IPS-20b (cell line): Measurements from ENCODE around the gene MGAT5.

Source experiments
- H3K27ac ChIP-seq: one replicate; pipeline ENCODE4 v1.5.1; 2013; ENCODE audit warnings: low read length
- H3K27me3 ChIP-seq: 2 replicates; pipeline ENCODE4 v1.6.1; 2013; ENCODE audit warnings: mild to moderate bottlenecking, low read length, inconsistent platforms; ENCODE audit not compliant: insufficient read depth
- H3K36me3 ChIP-seq: 2 replicates; pipeline ENCODE4 v1.6.1; 2013; ENCODE audit warnings: low read depth, mild to moderate bottlenecking, inconsistent platforms, low read length, moderate library complexity; ENCODE audit not compliant: insufficient read depth
- H3K4me1 ChIP-seq: 2 replicates; pipeline ENCODE4 v1.6.1; 2013; ENCODE audit warnings: mild to moderate bottlenecking, control low read depth, inconsistent platforms, low read length, moderate library complexity; ENCODE audit not compliant: insufficient read depth
- H3K4me3 ChIP-seq: 2 replicates; pipeline ENCODE4 v1.5.1; 2013; ENCODE audit warnings: mild to moderate bottlenecking, low read length, inconsistent platforms
- H3K9ac ChIP-seq: 2 replicates; pipeline ENCODE4 v1.6.1; 2013; ENCODE audit warnings: low read depth, mild to moderate bottlenecking, inconsistent platforms, low read length, moderate library complexity
- H3K9me3 ChIP-seq: 2 replicates; pipeline ENCODE4 v1.6.1; 2013; ENCODE audit warnings: mild to moderate bottlenecking, low read depth, low read length, inconsistent platforms; ENCODE audit not compliant: insufficient read depth

The MGAT5 gene

DNA sequence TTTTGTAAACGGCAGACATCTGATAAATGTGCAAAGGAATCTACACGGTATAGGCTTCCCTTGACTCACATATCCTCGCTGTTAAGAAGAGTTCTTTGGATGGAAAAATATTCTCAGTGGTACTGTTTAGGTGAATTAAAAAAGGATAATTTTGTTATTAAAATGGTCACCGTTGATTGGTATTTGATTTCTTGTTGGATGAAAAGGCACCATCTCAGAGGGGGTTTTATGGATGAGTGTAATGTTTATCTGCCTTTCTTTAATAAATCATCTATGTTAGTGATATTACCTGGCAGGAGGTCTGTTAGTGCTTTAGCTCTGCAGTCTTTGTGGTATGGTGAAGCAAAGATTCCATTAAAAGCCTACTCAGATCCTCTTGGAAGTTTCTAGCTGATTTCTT, 92.3 kb downstream of the MGAT5 start:
- no peaks in the 10 kb centered on the region for H3K9me3 ChIP-seq
- H3K36me3 ChIP-seq, result peaks cover 17% of the 10 kb centered on the region; the same call in 1 of the 2 replicates
- H3K9ac ChIP-seq, result no peak overlapping the region
- H3K4me3 ChIP-seq, result no peak overlapping the region
- no peaks in the 10 kb centered on the region for H3K4me1 ChIP-seq
- H3K27ac ChIP-seq, result no peak overlapping the region
- no peaks in the 10 kb centered on the region for H3K27me3 ChIP-seq

DNA sequence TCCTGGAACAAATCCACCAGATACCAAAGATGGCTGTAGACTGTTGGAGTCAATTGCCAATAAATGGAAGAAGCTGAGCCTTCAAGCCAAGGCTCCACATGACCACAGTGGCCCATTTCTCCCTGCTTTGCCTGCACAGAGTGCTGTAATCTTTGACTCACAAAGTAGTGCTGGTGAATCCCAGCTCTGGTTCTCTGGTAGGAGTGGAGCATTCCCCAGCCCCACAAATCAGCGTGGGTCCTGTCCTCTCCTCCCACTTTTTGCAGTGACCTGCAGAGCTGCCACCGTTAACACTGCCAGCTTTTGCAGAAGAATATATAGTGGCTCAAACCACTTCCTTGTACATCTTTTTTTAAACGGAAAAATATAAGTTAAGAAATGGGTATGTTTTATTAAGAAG, 93.9 kb downstream of the MGAT5 start:
- no peaks in the 10 kb centered on the region for H3K9me3 ChIP-seq
- H3K9ac ChIP-seq, result no peak overlapping the region
- H3K4me3 ChIP-seq, result no peak overlapping the region
- no peak overlapping the region for H3K27ac ChIP-seq
- no peaks in the 10 kb centered on the region for H3K27me3 ChIP-seq
- H3K4me1 ChIP-seq, result no peaks in the 10 kb centered on the region
- H3K36me3 ChIP-seq, result peaks cover 22% of the 10 kb centered on the region; the same call in 1 of the 2 replicates

DNA sequence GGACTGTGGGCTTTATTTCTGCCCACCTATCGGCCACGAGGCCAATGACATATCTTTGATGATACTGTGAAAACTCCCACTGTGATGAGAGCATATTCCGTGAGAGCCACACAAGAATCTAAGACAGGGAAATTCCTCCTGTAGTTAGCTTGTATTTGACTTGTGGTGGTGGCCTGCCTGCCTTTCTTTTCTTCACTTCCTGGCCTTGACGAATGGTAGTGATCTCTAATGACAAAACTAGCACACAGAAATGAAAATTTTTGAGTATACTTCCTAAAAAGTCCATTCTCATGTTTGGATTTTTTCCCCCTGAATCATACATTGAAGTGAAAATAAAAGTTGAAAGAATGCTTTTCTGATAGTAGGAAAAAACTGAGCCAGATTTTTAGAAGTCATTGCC, 94.4 kb downstream of the MGAT5 start:
- H3K9me3 ChIP-seq, result no peaks in the 10 kb centered on the region
- no peak overlapping the region for H3K4me3 ChIP-seq
- H3K9ac ChIP-seq, result no peak overlapping the region
- no peak overlapping the region for H3K27ac ChIP-seq
- H3K36me3 ChIP-seq, result peaks cover 23% of the 10 kb centered on the region; the same call in 1 of the 2 replicates
- no peaks in the 10 kb centered on the region for H3K4me1 ChIP-seq
- no peaks in the 10 kb centered on the region for H3K27me3 ChIP-seq

DNA sequence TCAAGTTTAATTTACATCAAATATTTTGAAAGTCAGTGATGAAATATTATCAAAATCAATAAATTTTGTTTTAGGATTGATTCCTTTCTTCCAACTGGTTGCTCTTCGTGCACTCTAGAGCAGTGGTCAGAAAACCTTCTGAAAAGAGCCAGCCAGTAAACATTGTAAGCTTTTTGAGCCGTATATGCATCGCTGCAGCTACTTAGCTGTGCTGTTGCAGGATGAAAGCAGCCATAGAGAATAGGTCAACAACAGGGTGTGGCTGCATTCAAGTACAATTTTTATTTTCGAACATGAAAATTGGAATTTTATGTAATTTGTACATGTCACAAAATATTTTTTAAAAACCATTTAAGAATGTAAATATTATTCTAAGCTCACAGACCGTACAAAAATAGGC, 94.9 kb downstream of the MGAT5 start:
- Histone ChIP-seq H3K9me3 (no peaks in the 10 kb centered on the region), H3K9ac (no peak overlapping the region), H3K36me3 (peaks cover 23% of the 10 kb centered on the region; the same call in 1 of the 2 replicates), H3K4me1 (no peaks in the 10 kb centered on the region), H3K27me3 (no peaks in the 10 kb centered on the region), H3K4me3 (no peak overlapping the region), H3K27ac (no peak overlapping the region)

DNA sequence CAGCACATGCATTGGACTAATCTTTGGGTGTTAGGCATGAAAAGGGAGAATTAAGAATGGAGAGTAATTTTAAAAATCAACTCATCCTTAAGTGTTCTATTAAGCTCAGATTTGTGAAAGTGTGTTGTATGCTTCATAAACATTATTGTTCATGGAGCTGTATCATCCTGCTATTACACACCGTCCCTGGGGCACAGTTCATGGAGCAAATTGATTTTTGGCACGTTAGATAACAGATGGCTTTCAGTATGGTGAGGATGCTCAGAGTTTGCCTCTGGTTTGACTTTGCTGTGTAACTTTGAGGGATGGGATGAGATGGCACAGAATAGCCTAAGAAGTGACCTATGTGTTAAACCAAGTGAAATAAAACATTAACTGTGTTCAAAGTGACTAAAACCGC, 97.1 kb downstream of the MGAT5 start:
- Histone ChIP-seq H3K9me3 (no peaks in the 10 kb centered on the region), H3K36me3 (peaks cover 23% of the 10 kb centered on the region; the same call in 1 of the 2 replicates), H3K4me1 (no peaks in the 10 kb centered on the region), H3K27ac (no peak overlapping the region), H3K9ac (no peak overlapping the region), H3K4me3 (no peak overlapping the region), H3K27me3 (no peaks in the 10 kb centered on the region)

DNA sequence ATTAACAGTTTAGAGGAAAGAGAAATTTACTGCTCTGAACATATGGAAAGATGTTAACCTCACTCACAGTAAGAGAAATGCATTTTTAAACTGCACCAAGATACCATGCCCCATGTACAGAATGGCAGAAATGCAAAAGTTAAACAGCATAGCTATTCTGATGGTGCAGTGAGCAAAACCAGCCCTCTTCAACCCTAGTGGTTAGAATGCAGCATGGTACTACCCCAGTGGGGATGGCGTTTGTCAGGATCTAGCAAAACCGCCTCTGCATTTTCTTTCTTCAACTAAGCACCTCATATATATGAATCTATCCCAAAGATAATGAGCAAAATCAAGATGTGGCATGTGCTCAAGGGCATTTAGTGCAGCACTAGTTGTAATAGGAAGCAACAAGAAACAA, 98.0 kb downstream of the MGAT5 start:
- H3K9me3 ChIP-seq, result no peaks in the 10 kb centered on the region
- H3K4me1 ChIP-seq, result no peaks in the 10 kb centered on the region
- no peak overlapping the region for H3K4me3 ChIP-seq
- H3K27me3 ChIP-seq, result no peaks in the 10 kb centered on the region
- no peak overlapping the region for H3K27ac ChIP-seq
- H3K36me3 ChIP-seq, result peaks cover 23% of the 10 kb centered on the region; the same call in 1 of the 2 replicates
- no peak overlapping the region for H3K9ac ChIP-seq

DNA sequence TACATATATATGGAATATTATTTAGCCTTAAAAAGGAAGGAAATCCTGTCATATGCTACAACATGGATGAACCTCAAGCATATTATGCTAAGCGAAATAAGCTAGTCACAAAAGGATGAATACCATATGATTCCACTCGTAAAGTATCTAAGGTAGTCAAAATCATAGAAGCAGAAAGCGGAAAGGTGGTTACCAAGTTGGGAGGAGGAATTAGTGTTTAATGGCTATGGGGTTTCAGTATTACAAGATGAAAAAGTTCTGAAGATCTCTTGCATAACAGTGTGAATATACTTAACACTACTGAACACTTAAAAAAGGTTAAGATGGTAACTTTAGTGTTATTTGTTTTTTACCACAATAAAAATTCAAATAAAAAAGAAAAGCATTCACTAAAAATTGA, 99.0 kb downstream of the MGAT5 start:
- peaks cover 23% of the 10 kb centered on the region; the same call in 1 of the 2 replicates for H3K36me3 ChIP-seq
- no peaks in the 10 kb centered on the region for H3K9me3 ChIP-seq
- no peak overlapping the region for H3K9ac ChIP-seq

DNA sequence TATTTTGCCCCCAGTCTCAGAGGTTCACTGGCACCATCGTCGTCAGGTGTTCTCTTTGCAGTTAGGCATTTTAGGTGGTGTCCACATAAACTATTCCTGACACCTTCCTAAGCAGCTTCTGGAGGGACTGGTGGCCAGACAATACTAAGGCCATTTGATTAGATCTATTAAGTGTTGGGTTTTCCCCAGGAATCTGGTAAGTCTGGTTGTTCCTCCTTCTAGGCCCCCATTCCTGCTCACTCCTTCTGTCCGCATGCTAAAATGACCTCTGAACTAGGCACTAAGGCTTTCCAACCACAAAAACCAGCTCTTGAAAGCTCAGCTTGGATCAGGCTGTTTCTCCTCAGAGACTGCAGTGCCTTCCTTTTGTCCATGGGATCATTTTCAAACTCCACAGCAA, 100.7 kb downstream of the MGAT5 start:
- Histone ChIP-seq H3K9ac (no peak overlapping the region), H3K27ac (no peak overlapping the region), H3K9me3 (no peaks in the 10 kb centered on the region), H3K27me3 (no peaks in the 10 kb centered on the region), H3K4me3 (no peak overlapping the region), H3K36me3 (peaks cover 20% of the 10 kb centered on the region; the same call in 1 of the 2 replicates), H3K4me1 (no peaks in the 10 kb centered on the region)

More for the DNA sequence above, 99.0 kb downstream of the MGAT5 start:
- no peak overlapping the region for H3K4me3 ChIP-seq
- no peaks in the 10 kb centered on the region for H3K27me3 ChIP-seq
- no peak overlapping the region for H3K27ac ChIP-seq
- no peaks in the 10 kb centered on the region for H3K4me1 ChIP-seq

DNA sequence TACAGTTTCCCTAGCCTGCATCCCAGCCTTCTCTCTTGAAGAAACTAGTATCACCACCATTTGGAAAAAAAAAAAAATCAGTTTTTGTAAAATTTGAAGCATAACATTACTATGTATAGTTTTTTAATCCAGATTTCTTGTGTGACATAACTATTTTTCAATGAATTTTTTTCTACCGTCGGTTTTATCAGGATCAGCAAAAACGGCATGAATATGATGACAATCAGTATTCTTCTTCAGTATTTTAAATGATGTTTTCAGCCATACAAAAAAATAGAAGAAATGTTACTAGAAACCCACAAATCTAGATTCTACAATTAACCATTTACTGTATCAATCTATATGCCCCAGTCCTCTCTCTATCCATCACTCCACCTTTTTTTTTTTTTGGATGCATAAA, 103.9 kb downstream of the MGAT5 start:
- Histone ChIP-seq H3K9ac (no peak overlapping the region), H3K9me3 (no peaks in the 10 kb centered on the region), H3K36me3 (peaks cover 8% of the 10 kb centered on the region), H3K27ac (no peak overlapping the region), H3K4me1 (0 out of 2 replicates have a peak, but pooled peaks cover 3% of the 10 kb centered on the region), H3K4me3 (no peak overlapping the region), H3K27me3 (no peaks in the 10 kb centered on the region)

DNA sequence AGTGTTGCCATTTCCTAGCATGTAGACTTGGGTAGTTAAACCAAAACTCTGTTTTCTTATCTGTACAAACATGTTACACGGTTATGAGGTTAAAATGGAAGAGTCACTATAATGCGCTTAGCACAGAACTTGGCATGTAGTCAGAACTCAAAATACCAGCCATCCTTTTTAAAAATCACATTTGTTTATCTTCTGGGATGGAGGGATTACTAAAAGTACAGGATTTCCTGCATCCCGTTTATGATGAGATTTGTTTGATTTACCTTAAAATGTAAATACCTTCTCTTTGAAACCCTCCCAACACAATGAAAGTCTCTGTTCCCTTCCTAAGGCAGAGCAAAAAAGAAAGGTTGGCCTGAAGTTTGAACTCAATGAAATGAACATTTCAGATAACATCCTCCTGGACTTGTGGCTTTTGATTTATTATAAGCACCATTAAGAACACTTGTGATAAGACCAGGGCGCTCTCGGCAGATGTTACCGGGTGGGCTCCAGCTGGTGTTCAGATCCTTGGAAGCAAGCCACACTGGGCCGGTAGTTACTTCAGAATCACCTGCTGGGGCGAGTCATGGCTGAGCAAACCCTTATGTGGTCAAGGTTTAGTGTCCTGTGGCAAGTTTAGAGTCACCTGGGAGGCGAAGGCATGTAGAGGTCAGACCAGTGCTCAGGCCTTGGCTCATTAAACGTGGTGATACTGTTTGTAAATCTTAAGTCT, 105.7 kb downstream of the MGAT5 start:
- Histone ChIP-seq H3K9ac (no peak overlapping the region), H3K4me3 (no peak overlapping the region), H3K36me3 (peaks cover 17% of the 10 kb centered on the region)

DNA sequence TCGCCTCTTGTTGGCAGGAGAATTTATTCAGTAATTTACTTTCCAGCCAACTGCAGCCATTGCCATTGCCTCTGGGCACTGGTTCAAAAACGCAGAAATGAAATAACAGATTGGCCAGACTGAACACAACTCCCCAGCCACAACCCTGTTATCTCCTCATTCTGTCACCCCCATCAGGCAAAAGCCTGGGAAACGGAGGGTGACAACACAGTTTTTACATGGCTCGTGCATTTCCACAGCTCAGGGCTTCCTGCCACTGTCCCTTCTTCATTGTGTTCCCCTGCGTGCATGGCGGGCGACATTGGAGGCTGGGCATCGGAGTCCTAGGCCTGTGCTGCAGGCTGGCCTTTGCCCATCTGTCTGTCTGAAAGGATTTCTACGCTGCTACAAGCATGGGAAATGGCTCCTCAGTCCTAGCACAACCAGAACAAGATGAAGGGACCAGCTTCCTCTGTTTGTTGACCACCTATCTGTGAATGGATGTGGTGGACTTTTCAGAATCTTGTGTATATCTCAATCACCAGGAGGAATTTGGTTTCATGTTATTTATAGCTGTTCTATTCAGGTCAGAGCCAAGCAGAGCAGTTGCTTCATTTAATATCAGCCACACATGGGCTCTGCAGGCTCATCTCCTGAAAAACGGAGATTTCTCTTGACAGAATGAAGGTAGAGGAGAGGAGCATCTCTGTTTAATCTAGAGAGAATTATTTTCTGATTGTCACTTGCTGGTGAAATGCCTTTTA, 107.0 kb downstream of the MGAT5 start:
- H3K9ac ChIP-seq, result no peak overlapping the region
- 0 out of 2 replicates have a peak, but pooled peaks cover 3% of the 10 kb centered on the region for H3K4me1 ChIP-seq
- H3K27me3 ChIP-seq, result no peaks in the 10 kb centered on the region
- no peaks in the 10 kb centered on the region for H3K9me3 ChIP-seq
- no peak overlapping the region for H3K27ac ChIP-seq
- H3K36me3 ChIP-seq, result peaks cover 17% of the 10 kb centered on the region
- H3K4me3 ChIP-seq, result no peak overlapping the region

More for the DNA sequence above, 105.7 kb downstream of the MGAT5 start:
- H3K27me3 ChIP-seq, result no peaks in the 10 kb centered on the region
- 0 out of 2 replicates have a peak, but pooled peaks cover 3% of the 10 kb centered on the region for H3K4me1 ChIP-seq
- no peak overlapping the region for H3K27ac ChIP-seq
- H3K9me3 ChIP-seq, result no peaks in the 10 kb centered on the region

DNA sequence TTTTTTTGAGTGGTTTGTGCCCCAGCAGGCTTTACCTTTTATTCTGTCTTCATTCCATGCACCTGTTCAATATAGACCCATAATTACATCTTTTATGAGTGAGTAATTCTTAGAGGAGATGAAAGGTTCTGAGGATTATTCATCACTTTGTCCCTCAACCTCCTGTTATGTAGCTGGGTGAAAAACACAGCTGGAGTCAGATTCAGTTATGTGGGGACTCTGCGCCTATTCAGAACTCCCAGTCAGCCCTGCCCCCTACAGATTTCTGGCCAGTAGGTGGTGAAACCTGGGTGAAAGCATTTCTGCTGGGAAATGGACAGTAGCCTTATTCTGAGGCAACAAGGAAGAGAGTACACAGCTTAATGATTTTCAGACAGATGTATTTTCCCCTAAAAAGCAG, 107.8 kb downstream of the MGAT5 start:
- Histone ChIP-seq H3K9ac (no peak overlapping the region), H3K27ac (no peak overlapping the region), H3K36me3 (peaks cover 17% of the 10 kb centered on the region), H3K4me3 (no peak overlapping the region), H3K4me1 (0 out of 2 replicates have a peak, but pooled peaks cover 3% of the 10 kb centered on the region), H3K27me3 (no peaks in the 10 kb centered on the region), H3K9me3 (no peaks in the 10 kb centered on the region)
